Measurements from ENCODE around the gene LRIG2. TPM values are rescaled to one million over a fixed set of nuclear protein-coding genes. Genes with fewer than 3 reads are reported as not detected.

Gene LRIG2
- total RNA-seq, 2 experiments from 2014 or later, result 12.9 to 15.8 TPM

DNA sequence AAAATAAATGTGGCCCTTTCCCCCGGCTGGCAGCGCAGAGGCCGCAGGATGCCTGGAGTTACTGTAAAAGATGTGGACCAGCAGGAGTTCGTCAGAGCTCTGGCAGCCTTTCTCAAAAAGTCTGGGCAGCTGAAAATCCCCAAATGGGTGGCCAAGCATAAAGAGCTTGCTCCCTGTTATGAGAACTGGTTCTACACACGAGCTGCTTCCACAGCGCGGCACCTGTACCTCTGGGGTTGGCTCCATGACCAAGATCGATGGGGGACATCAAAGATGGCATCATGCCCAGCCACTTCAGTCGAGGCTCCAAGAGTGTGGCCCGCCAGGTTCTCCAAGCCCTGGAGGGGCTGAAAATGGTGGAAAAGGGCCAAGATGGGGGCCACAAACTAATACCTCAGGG, 95.9 kb downstream of the LRIG2 start:
- no peak overlapping the region for H3K4me3 ChIP-seq (ENCODE audit: low read length)
- no peaks in the 10 kb centered on the region for H3K36me3 ChIP-seq (ENCODE audit: insufficient read depth, low read length)
- intact Hi-C loops (cut with DNase I, micrococcal nuclease), result no loop called here
- ChIA-PET CTCF (no interaction called here), POLR2A (no interaction called here)
- H3K4me1 Mint-ChIP-seq (ENCODE audit: low read depth), result no peaks in the 10 kb centered on the region
- TF ChIP-seq, protein P1, sequence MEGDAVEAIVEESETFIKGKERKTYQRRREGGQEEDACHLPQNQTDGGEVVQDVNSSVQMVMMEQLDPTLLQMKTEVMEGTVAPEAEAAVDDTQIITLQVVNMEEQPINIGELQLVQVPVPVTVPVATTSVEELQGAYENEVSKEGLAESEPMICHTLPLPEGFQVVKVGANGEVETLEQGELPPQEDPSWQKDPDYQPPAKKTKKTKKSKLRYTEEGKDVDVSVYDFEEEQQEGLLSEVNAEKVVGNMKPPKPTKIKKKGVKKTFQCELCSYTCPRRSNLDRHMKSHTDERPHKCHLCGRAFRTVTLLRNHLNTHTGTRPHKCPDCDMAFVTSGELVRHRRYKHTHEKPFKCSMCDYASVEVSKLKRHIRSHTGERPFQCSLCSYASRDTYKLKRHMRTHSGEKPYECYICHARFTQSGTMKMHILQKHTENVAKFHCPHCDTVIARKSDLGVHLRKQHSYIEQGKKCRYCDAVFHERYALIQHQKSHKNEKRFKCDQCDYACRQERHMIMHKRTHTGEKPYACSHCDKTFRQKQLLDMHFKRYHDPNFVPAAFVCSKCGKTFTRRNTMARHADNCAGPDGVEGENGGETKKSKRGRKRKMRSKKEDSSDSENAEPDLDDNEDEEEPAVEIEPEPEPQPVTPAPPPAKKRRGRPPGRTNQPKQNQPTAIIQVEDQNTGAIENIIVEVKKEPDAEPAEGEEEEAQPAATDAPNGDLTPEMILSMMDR (IDR thresholded peaks at IDR 0.05), result no peak
- H3K27me3 Mint-ChIP-seq, result peaks cover 31% of the 10 kb centered on the region
- H3K27ac Mint-ChIP-seq, result no peak overlapping the region
- peaks cover 0 to 4% of the 10 kb centered on the region in 2 experiments for H3K27me3 ChIP-seq (ENCODE audit: control insufficient read depth in 1 of 2, insufficient read depth in 2 of 2, low read length in 2 of 2)
- H3K4me1 ChIP-seq (ENCODE audit: insufficient read depth, low read length), result no peaks in the 10 kb centered on the region
- peaks cover 7% of the 10 kb centered on the region for H3K9me3 Mint-ChIP-seq
- H3K4me3 Mint-ChIP-seq, result no peak overlapping the region
- H3K9me3 ChIP-seq (ENCODE audit: control insufficient read depth in 1 of 2, insufficient read depth in 1 of 2, low read length in 2 of 2), result peaks cover 10 to 25% of the 10 kb centered on the region in 2 experiments
- DNase-seq (no peak), ATAC-seq (ENCODE audit: poor library complexity) (no peak)
- no peak overlapping the region for H3K27ac ChIP-seq (ENCODE audit: low read depth in 1 of 2, low read length in 2 of 2)
- H3K36me3 Mint-ChIP-seq (ENCODE audit: low read depth), result no peaks in the 10 kb centered on the region

DNA sequence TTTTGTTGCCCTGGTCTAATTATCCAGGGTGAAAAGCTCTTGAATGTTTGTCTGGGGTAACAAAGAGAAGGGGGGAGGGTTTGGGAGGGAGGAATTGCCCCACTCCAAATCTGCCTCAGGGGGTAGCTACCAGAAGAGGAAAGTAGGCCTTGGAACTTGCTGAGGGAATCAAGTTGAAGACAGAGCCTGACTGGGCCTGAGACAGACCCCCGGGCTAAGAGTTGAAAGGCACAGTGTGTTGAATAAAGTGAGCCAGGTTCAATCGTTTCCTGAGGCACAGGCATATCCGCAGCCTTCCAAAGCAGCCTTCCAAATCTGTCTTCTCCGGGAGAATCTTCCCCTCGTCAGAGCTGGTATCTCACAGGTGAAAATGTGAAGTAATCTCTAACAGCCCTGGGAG, 96.6 kb downstream of the LRIG2 start:
- Histone ChIP-seq H3K36me3 (ENCODE audit: insufficient read depth, low read length) (no peaks in the 10 kb centered on the region), H3K4me3 (ENCODE audit: low read length) (no peak overlapping the region), H3K9me3 (ENCODE audit: control insufficient read depth in 1 of 2, insufficient read depth in 1 of 2, low read length in 2 of 2) (peaks cover 10 to 25% of the 10 kb centered on the region in 2 experiments), H3K27me3 (ENCODE audit: control insufficient read depth in 1 of 2, insufficient read depth in 2 of 2, low read length in 2 of 2) (peaks cover 0 to 4% of the 10 kb centered on the region in 2 experiments), H3K4me1 (ENCODE audit: insufficient read depth, low read length) (no peaks in the 10 kb centered on the region), H3K27ac (ENCODE audit: low read depth in 1 of 2, low read length in 2 of 2) (no peak overlapping the region)
- ChIA-PET POLR2A (no interaction called here), CTCF (no interaction called here)
- H3K4me1 Mint-ChIP-seq (ENCODE audit: low read depth), result no peaks in the 10 kb centered on the region
- DNase-seq, result no peak
- no peak for ATAC-seq (ENCODE audit: poor library complexity)
- peaks cover 7% of the 10 kb centered on the region for H3K9me3 Mint-ChIP-seq
- H3K36me3 Mint-ChIP-seq (ENCODE audit: low read depth), result no peaks in the 10 kb centered on the region
- TF ChIP-seq, protein P1 (IDR thresholded peaks at IDR 0.05), result no peak
- H3K4me3 Mint-ChIP-seq, result no peak overlapping the region
- peaks cover 26% of the 10 kb centered on the region for H3K27me3 Mint-ChIP-seq
- H3K27ac Mint-ChIP-seq, result no peak overlapping the region
- intact Hi-C loops (cut with DNase I, micrococcal nuclease), result no loop called here

DNA sequence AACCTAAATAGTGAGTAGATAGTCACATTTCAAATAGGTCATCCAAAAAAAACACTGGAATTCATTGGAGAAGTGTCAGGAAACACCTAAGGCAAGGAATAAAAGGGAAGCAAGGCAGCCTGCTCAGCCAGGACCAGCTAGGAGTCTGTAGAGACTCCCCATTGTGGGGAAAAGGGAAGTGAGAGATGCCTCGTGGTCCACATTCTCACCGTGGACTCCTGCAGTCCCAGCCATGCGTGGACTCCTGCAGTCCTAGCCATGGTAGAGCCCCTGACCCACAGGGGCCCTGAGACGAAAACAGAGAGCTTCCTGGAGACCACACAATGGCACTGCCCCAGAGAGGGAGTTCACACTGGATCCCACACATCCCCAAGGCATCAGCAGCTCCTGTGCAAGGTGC, 97.5 kb downstream of the LRIG2 start:
- Histone ChIP-seq H3K36me3 (ENCODE audit: insufficient read depth, low read length) (no peaks in the 10 kb centered on the region), H3K4me3 (ENCODE audit: low read length) (no peak overlapping the region), H3K9me3 (ENCODE audit: control insufficient read depth in 1 of 2, insufficient read depth in 1 of 2, low read length in 2 of 2) (peaks cover 10 to 25% of the 10 kb centered on the region in 2 experiments), H3K4me1 (ENCODE audit: insufficient read depth, low read length) (no peaks in the 10 kb centered on the region), H3K27ac (ENCODE audit: low read depth in 1 of 2, low read length in 2 of 2) (no peak overlapping the region), H3K27me3 (ENCODE audit: control insufficient read depth in 1 of 2, insufficient read depth in 2 of 2, low read length in 2 of 2) (peaks cover 0 to 4% of the 10 kb centered on the region in 2 experiments)
- CTCF ChIA-PET, result no interaction called here
- Mint-ChIP-seq H3K4me1 (ENCODE audit: low read depth) (no peaks in the 10 kb centered on the region), H3K27ac (no peak overlapping the region), H3K27me3 (peaks cover 20% of the 10 kb centered on the region), H3K9me3 (peaks cover 7% of the 10 kb centered on the region), H3K36me3 (ENCODE audit: low read depth) (no peaks in the 10 kb centered on the region), H3K4me3 (no peak overlapping the region)
- no peak for DNase-seq
- TF ChIP-seq, protein P1 (IDR thresholded peaks at IDR 0.05), result no peak
- POLR2A ChIA-PET, result no interaction called here
- intact Hi-C loops (cut with DNase I, micrococcal nuclease), result no loop called here
- ATAC-seq (ENCODE audit: poor library complexity), result no peak

Data from CD4-positive, alpha-beta T cell (primary cell).